A549 (cell line): ENCODE measurements around the gene CPNE4.

Experiments
- CEBPB ChIP-seq, 2 experiments: fragments of >200 bp in 1 of 2; sonication (Bioruptor Twin) in 1 of 2; formaldehyde crosslinking in 1 of 2; IDR thresholded peaks; 2 replicates each; pipeline ENCODE4 v1.6.1; 2012 to 2016
- CTCF ChIP-seq: fragments of >200 bp; sonication (Bioruptor Twin); formaldehyde crosslinking; IDR thresholded peaks from 3 replicates; pipeline ENCODE4 v1.5.1; 2016
- EP300 ChIP-seq, 2 experiments: fragments of >200 bp; sonication (Bioruptor Twin); formaldehyde crosslinking; IDR thresholded peaks; 2 replicates in 1 of 2; 3 replicates in 1 of 2; pipeline ENCODE4 v1.6.1; 2016 to 2017
- MYC ChIP-seq: IDR thresholded peaks from 2 replicates; pipeline ENCODE4 v1.6.1; 2012; ENCODE audit warnings: mild to moderate bottlenecking, inconsistent platforms, low read length, improper control_type of control experiment, borderline replicate concordance
- POLR2A ChIP-seq: IDR thresholded peaks from 2 replicates; pipeline ENCODE4 v1.6.1; 2012; ENCODE audit warnings: mild to moderate bottlenecking, low read length
- REST ChIP-seq: fragments of 200-600 bp; sonication (generic); IDR thresholded peaks from 2 replicates; pipeline ENCODE4 v1.6.1; 2016; ENCODE audit warnings: antibody characterized with exemption, mild to moderate bottlenecking, moderate library complexity
- ZSCAN20 ChIP-seq: fragments of 250-450 bp; sonication (Bioruptor Pico); IDR thresholded peaks from 2 replicates; pipeline ENCODE4 v1.8.0; 2022; ENCODE audit warnings: mild to moderate bottlenecking, moderate library complexity

GRCh38 chr3:131723343-131723742 lies 311.5 kb downstream of the CPNE4 start:
- no peak for TF ChIP-seq POLR2A
- TF ChIP-seq EP300 (IDR thresholded peaks at IDR 0.05) = no peak
- TF ChIP-seq CEBPB (IDR thresholded peaks at IDR 0.05) = no peak
- TF ChIP-seq ZSCAN20 (CRISPR knock-in tag) = no peak
- TF ChIP-seq REST = no peak
- TF ChIP-seq CTCF = no peak
- no peak for TF ChIP-seq MYC
